Hippocampal formation (tissue), 2 donors: ENCODE results near the gene NHLRC2.

Experiments
- DNase-seq, 2 donors: peaks; one replicate each; lab custom pipeline; 2025; lab: John Stamatoyannopoulos, UW

The NHLRC2 gene

GRCh38 chr10:113908236-113908635, 53.8 kb downstream of the NHLRC2 start:
- no peak for DNase-seq

GRCh38 chr10:113911113-113911512, 56.7 kb downstream of the NHLRC2 start:
- DNase-seq = no peak

GRCh38 chr10:113911839-113912238, 57.4 kb downstream of the NHLRC2 start:
- no peak for DNase-seq

- no peak for DNase-seq
These were observed 58.1 kb downstream of the NHLRC2 start for GRCh38 chr10:113912582-113912981.

- DNase-seq = no peak
These were observed 60.5 kb downstream of the NHLRC2 start for GRCh38 chr10:113914956-113915355.

GRCh38 chr10:113915540-113915939, 61.1 kb downstream of the NHLRC2 start:
- no peak for DNase-seq

- DNase-seq = no peak
These were observed 61.6 kb downstream of the NHLRC2 start for GRCh38 chr10:113916053-113916452.

- no peak for DNase-seq
These were observed 63.2 kb downstream of the NHLRC2 start for GRCh38 chr10:113917636-113918035.

- no peak for DNase-seq
These were observed 65.7 kb downstream of the NHLRC2 start for GRCh38 chr10:113920114-113920513.

GRCh38 chr10:113920875-113921274, 66.4 kb downstream of the NHLRC2 start:
- no peak for DNase-seq

- DNase-seq = no peak
These were observed 67.3 kb downstream of the NHLRC2 start for GRCh38 chr10:113921561-113922370.

- no peak for DNase-seq
These were observed 68.5 kb downstream of the NHLRC2 start for GRCh38 chr10:113922787-113923570.

GRCh38 chr10:113924186-113924585, 69.7 kb downstream of the NHLRC2 start:
- DNase-seq = no peak

GRCh38 chr10:113924664-113925063, 70.2 kb downstream of the NHLRC2 start:
- no peak for DNase-seq

- no peak for DNase-seq
These were observed 73.0 kb downstream of the NHLRC2 start for GRCh38 chr10:113927440-113927839.

GRCh38 chr10:113928830-113929229, 74.4 kb downstream of the NHLRC2 start:
- no peak for DNase-seq

- DNase-seq = no peak
These were observed 75.1 kb downstream of the NHLRC2 start for GRCh38 chr10:113929522-113929921.

GRCh38 chr10:113930482-113931057, 76.1 kb downstream of the NHLRC2 start:
- no peak for DNase-seq

- DNase-seq = no peak
These were observed 78.4 kb downstream of the NHLRC2 start for GRCh38 chr10:113932854-113933253.

- DNase-seq = no peak
These were observed 79.6 kb downstream of the NHLRC2 start for GRCh38 chr10:113933894-113934532.

GRCh38 chr10:113937258-113937657, 82.8 kb downstream of the NHLRC2 start:
- DNase-seq = no peak

GRCh38 chr10:113937756-113938155, 83.3 kb downstream of the NHLRC2 start:
- no peak for DNase-seq
